Measurements from ENCODE around the gene MTMR11. TPM values are rescaled to one million over a fixed set of nuclear protein-coding genes. Genes with fewer than 3 reads are reported as not detected.

Gene MTMR11
- polyA plus RNA-seq, 3 donors: 53.1 to 152 (median 54.6) TPM

DNA sequence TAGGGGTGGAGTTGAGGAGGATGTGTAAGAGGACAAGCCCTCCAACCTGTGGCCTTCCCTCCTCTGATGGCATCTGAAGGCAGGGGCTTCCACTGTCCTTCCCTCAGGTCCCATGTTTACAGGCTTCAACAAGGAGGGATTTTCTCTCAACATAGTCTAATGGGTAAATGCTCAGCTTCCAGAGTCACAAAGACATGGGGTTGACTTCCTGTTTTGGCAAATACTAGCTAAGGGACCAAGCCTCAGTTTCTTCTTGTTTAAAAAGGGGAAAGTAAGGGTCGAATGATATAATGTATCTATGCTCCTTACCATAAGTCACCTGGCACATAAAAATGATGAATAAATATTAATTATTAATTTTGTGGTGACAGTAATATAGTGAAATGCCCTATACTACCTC is 22.1 kb downstream of the MTMR11 start:
- peaks cover 0 to 2% of the 10 kb centered on the region in 2 donors for H3K36me3 Mint-ChIP-seq
- H3K4me1 Mint-ChIP-seq: peaks cover 36% of the 10 kb centered on the region
- peaks cover 25 to 26% (median 26%) of the 10 kb centered on the region in 3 donors for H3K27me3 Mint-ChIP-seq (ENCODE audit: low read depth in 3 of 3)
- peak overlapping the region in 1 of 7 donors; percentile 25 for H3K27ac Mint-ChIP-seq
- no peak for TF ChIP-seq CTCF (IDR thresholded peaks at IDR 0.05)
- Histone ChIP-seq H3K4me1 (ENCODE audit: control insufficient read depth in 1 of 2, insufficient read depth in 2 of 2, low read length in 2 of 2) (peaks cover 26 to 35% of the 10 kb centered on the region in 2 donors), H4K20me1 (ENCODE audit: insufficient read depth, low read length) (no peaks in the 10 kb centered on the region), H3K9ac (ENCODE audit: insufficient read depth, low read length, poor library complexity, severe bottlenecking) (no peak overlapping the region), H3K79me2 (ENCODE audit: insufficient read depth, low read length) (no peaks in the 10 kb centered on the region), H3K36me3 (replicated peaks in 1 of 2; ENCODE audit: control insufficient read depth in 1 of 2, insufficient read depth in 2 of 2, low read length in 2 of 2) (no peaks in the 10 kb centered on the region), H2AFZ (ENCODE audit: insufficient read depth, low read depth, low read length, poor library complexity, severe bottlenecking) (peak overlapping the region; percentile 6), H3K27me3 (ENCODE audit: control insufficient read depth in 2 of 2, insufficient read depth in 2 of 2, low read length in 2 of 2) (peaks cover 7 to 19% of the 10 kb centered on the region in 2 donors), H3K9me3 (replicated peaks in 1 of 2; ENCODE audit: control insufficient read depth in 1 of 2, insufficient read depth in 1 of 2, low read length in 2 of 2) (no peaks in the 10 kb centered on the region), H3K4me3 (replicated peaks in 1 of 3; ENCODE audit: low read depth in 2 of 3, low read length in 3 of 3) (no peak overlapping the region), H3K4me2 (replicated peaks; ENCODE audit: extremely low read depth, low read length, poor library complexity, severe bottlenecking) (no peak overlapping the region), H3K27ac (ENCODE audit: low read depth in 1 of 2, low read length in 2 of 2) (no peak overlapping the region)
- no peak overlapping the region for H3K4me3 Mint-ChIP-seq
- peaks cover 0 to 2% (median 0%) of the 10 kb centered on the region in 7 donors for H3K9me3 Mint-ChIP-seq
- DNase-seq: no peak
- intact Hi-C loops (cut with micrococcal nuclease): no loop called here
- WGBS (ENCODE audit: insufficient coverage): no CpG with 5 or more reads among the region's 1 CpG

GRCh38 chr1:149906570-149907075 is 30.1 kb downstream of the MTMR11 start:
- DNase-seq: no peak
- no peak overlapping the region for H3K4me3 Mint-ChIP-seq
- WGBS (ENCODE audit: insufficient coverage): 95% methylated on average over 9 of the region's 10 CpGs

More at GRCh38 chr1:149906570-149907075, 30.1 kb downstream of the MTMR11 start:
- Histone ChIP-seq H3K4me1 (ENCODE audit: control insufficient read depth in 1 of 2, insufficient read depth in 2 of 2, low read length in 2 of 2) (no peaks in the 10 kb centered on the region), H4K20me1 (ENCODE audit: insufficient read depth, low read length) (no peaks in the 10 kb centered on the region), H3K4me2 (replicated peaks; ENCODE audit: extremely low read depth, low read length, poor library complexity, severe bottlenecking) (no peak overlapping the region), H3K9me3 (replicated peaks in 1 of 2; ENCODE audit: control insufficient read depth in 1 of 2, insufficient read depth in 1 of 2, low read length in 2 of 2) (no peaks in the 10 kb centered on the region), H2AFZ (ENCODE audit: insufficient read depth, low read depth, low read length, poor library complexity, severe bottlenecking) (no peak overlapping the region), H3K9ac (ENCODE audit: insufficient read depth, low read length, poor library complexity, severe bottlenecking) (no peak overlapping the region), H3K79me2 (ENCODE audit: insufficient read depth, low read length) (no peaks in the 10 kb centered on the region), H3K36me3 (replicated peaks in 1 of 2; ENCODE audit: control insufficient read depth in 1 of 2, insufficient read depth in 2 of 2, low read length in 2 of 2) (no peaks in the 10 kb centered on the region), H3K27me3 (ENCODE audit: control insufficient read depth in 2 of 2, insufficient read depth in 2 of 2, low read length in 2 of 2) (no peaks in the 10 kb centered on the region), H3K27ac (ENCODE audit: low read depth in 1 of 2, low read length in 2 of 2) (no peak overlapping the region), H3K4me3 (replicated peaks in 1 of 3; ENCODE audit: low read depth in 2 of 3, low read length in 3 of 3) (no peak overlapping the region)
- Mint-ChIP-seq H3K27ac (no peak overlapping the region), H3K27me3 (ENCODE audit: low read depth in 3 of 3) (peaks cover 0 to 10% (median 2%) of the 10 kb centered on the region in 3 donors), H3K9me3 (peaks cover 0 to 3% (median 0%) of the 10 kb centered on the region in 7 donors), H3K4me1 (no peaks in the 10 kb centered on the region), H3K36me3 (peaks cover 3 to 5% of the 10 kb centered on the region in 2 donors)
- intact Hi-C loops (cut with micrococcal nuclease): no loop called here
- TF ChIP-seq CTCF (IDR thresholded peaks at IDR 0.05): no peak
